ENCODE measurements around the gene AGBL1. TPM values are rescaled to one million over a fixed set of nuclear protein-coding genes. Genes with fewer than 3 reads are reported as not detected.

Gene AGBL1
- polyA plus RNA-seq, 4 donors: 0.06 to 0.09 (median 0.09) TPM; not detected in 1

GRCh38 chr15:86620641-86621349, 541.1 kb downstream of the AGBL1 start:
- DNase-seq (ENCODE audit: low read depth in 4 of 4, low spot score in 3 of 4): no peak

- no peak for DNase-seq (ENCODE audit: low read depth in 4 of 4, low spot score in 3 of 4)
These were observed 543.6 kb downstream of the AGBL1 start for GRCh38 chr15:86623236-86623635.

- DNase-seq (ENCODE audit: low read depth in 4 of 4, low spot score in 3 of 4): peak; percentile 18 to 46 (median 28)
These were observed 544.8 kb downstream of the AGBL1 start for GRCh38 chr15:86624261-86625036.

DNA sequence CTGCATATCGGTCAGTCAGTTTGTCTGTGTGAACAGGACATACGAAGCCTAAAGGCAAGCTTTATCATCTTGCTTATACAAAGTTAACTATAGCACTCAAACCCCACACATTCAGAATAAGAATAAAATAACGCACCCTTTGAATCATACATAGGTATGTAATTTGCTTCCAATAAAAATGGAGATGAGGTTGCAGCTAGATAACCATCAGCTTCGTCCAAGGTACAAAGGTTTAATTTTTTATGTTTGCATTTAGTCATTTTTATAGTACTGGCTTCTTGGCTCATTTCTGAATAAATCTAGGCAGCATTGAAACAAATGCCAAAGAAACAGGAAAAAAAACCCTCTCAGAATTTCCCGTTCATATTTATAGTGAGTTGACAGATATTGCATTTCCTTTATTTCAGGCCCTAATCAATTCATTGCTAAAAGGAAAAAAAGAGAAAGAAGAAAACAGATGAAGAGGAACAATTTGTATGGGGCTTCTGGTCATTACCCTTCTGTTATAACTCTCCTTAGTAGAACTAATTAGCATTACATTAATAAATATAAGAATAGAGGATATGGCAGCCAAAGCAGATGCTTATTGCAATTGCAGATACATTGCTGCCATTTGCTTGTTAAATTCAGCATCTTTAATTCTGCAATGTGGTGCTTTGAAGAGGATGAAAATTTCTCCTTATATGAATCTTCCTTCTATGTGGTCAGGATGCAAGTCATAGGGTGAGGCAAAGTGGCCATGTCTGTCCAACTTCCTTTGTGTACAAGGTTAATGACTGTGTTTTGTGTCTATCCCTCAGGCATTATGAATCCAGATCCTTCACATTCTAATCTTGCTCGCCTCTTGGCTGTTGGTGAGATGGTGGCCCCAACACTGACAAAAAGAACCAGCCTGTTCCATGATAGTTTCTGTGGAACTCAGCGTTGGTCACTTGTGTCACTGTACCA, 550.0 kb downstream of the AGBL1 start:
- DNase-seq (ENCODE audit: low read depth in 4 of 4, low spot score in 3 of 4): no peak

DNA sequence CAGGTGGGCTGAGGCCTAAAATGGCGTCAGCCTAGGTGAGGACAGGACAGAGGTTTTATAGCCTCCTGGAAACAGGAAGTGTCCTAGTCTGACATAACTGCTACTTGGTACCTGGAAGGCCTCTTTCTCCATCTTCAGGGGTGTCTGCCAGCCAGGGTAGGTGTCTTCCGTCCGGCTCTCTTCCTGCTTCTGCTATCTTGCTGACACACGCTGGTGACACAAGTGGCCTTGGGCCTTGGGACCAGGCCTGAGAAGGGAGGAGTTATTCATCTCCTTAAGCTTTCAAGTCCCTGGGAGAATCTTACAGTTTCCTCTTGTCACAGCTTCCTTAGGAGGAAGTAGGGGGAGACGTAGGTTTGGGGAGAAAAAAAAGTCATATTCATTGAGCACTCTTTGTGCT, 551.3 kb downstream of the AGBL1 start:
- DNase-seq (ENCODE audit: low read depth in 4 of 4, low spot score in 3 of 4): no peak

- no peak for DNase-seq (ENCODE audit: low read depth in 4 of 4, low spot score in 3 of 4)
These were observed 554.5 kb downstream of the AGBL1 start for GRCh38 chr15:86634146-86634545.

- no peak for DNase-seq (ENCODE audit: low read depth in 4 of 4, low spot score in 3 of 4)
These were observed 555.4 kb downstream of the AGBL1 start for GRCh38 chr15:86634992-86635638.

DNA sequence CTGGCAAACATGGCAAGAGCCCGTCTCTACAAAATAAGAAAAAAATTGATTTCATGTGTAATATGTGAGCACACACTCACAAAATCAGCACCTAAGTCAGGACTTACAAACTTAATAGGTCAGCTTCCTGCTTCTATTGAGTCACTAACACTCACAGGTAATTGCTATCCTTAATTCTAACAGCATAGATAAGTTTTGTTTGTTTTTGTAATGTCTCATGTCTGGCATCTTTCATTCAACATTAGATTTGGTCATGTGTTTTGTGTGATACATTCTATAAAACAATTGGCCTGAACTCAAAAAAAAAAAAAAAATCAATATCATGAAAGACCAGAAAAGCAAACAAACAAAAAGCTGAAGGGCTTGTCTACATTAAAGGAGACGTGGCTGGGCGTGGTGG, 564.7 kb downstream of the AGBL1 start:
- no peak for DNase-seq (ENCODE audit: low read depth in 4 of 4, low spot score in 3 of 4)

DNA sequence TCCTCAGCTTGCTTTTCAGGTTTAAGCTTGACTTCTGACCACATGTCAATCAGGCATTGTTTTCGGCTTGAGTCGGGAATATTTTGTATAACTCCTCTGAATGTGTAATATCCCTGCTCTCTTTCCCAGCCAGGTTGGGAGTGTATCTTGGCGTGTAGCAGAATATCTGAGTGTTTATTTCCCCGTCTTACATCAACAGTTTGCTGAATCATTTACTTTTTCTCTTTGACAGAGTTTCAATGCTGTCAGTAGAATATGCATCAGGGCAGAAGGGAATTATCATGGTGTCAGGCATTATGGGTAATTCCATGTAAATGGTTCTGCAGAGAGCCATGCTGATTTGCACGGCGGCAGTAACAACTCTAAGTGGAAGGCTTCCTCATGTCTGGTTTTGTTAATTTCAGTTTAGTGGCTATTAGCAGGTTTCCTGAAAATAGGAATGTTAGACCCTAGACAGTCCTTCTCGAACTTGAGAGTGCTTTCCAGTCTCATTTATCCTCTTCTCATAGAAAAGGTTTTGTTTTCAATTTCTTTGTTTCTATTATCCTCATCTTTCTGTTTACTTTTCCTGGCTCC, 566.3 kb downstream of the AGBL1 start:
- no peak for DNase-seq (ENCODE audit: low read depth in 4 of 4, low spot score in 3 of 4)

DNA sequence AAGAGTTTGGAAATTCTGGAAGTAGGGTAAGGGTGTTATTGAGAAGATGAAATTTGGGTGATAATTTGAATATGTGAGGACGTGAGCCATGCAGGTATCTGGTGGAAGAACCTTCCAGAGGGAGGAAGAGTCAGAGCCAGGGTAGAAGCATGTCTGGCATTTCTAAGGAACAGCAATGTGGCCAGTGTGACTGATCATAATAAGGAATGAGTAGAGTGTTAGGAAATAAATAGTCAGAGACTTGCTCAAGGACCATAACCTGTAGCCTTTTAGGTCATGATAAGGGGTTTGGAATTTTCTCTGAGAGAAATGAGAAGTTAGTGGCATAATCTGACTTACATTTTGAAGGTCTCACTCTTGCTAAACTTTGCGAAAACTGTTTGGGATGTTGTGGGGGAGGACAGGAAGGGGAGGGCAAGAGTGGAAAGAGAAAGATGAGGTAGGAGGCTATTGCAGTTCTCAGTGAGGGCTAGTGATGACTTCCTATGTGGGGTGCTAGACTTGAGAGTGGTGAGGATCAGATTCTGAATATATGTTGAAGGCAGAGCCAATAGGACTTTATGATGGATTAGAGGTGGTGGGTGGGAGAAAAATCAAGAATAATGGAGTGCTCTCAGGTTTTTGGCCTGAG, 568.3 kb downstream of the AGBL1 start:
- DNase-seq (ENCODE audit: low read depth in 4 of 4, low spot score in 3 of 4): no peak

DNA sequence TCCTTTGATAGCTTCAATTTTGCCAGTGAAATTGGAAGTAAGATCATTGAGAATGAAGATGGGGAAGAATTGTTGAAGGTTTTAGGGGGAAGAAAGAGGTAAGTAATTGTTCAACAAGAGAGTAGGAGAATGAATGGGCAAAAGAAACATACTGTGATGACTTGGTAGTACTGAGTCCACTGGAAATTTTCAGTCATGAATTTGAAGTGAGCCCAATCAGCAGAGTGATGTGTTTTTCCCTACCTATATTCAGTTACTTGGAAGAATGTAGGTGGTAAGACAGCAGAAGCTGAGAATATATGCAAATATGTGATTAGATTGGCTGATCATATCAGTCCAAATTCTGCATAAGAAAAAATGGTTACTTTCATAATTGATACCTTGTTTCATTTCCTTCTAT, 569.6 kb downstream of the AGBL1 start:
- DNase-seq (ENCODE audit: low read depth in 4 of 4, low spot score in 3 of 4): no peak

DNA sequence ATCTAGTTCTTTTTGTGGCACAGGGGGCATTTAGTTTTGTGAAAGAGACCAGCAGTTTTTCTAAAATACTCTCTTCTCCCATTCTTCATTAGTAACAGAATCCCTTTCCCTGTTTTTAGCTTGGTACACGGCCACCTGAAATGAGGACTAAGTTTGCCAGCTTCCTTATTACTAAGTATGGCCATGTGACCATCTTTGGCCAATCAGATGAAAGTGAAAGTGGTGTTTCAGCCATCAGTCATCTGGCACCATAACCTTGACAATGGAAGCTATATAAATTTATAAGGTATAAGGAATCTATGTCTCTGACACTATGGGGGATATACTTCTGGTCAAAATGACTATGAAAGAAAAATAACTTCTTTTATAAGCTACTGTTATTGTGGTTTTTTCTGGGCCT, 570.4 kb downstream of the AGBL1 start:
- DNase-seq (ENCODE audit: low read depth in 4 of 4, low spot score in 3 of 4): no peak

DNA sequence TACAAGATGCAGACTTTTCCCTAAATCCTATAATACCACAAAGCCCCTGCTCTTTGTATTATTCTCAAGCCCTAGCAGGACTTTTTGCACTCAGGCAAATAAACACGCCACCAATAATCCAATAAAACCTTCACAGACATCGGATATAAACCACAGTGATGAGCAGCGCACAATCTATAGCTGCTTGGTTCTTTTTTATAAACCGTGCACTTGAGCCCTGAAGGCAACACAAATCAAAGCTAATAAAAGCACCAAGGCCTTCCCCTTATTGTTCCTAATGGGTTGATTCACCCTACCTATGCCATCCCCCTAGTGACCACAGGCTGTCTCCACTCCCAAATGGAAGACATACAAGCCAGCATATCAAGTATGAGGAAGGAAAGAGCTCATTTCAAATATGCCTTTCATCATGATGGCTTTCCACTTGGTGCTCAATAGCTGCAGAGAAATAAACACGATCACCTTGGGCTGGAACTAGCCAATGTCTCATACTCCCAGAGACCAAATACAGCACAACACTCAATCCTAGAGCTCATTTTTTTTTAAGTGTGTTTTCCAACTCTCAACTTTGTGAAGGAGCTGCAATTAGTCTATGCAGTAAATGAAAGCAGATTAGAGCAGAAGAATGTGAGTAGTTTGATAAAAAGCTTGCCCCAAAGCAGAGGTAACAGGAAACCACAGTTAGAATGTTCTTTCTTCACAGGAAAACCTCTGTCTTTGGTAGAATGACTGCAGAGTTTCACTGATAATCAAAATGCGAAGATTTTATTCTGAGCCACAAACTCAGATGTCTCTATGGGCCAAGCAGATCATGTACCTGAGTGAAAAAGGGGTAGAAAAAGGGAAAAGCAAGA, 573.9 kb downstream of the AGBL1 start:
- DNase-seq (ENCODE audit: low read depth in 4 of 4, low spot score in 3 of 4): no peak

GRCh38 chr15:86654501-86654900, 574.8 kb downstream of the AGBL1 start:
- DNase-seq (ENCODE audit: low read depth in 4 of 4, low spot score in 3 of 4): no peak

GRCh38 chr15:86657305-86657704, 577.6 kb downstream of the AGBL1 start:
- no peak for DNase-seq (ENCODE audit: low read depth in 4 of 4, low spot score in 3 of 4)

GRCh38 chr15:86659724-86660411, 580.2 kb downstream of the AGBL1 start:
- no peak for DNase-seq (ENCODE audit: low read depth in 4 of 4, low spot score in 3 of 4)

GRCh38 chr15:86661580-86661979, 581.9 kb downstream of the AGBL1 start:
- no peak for DNase-seq (ENCODE audit: low read depth in 4 of 4, low spot score in 3 of 4)

- DNase-seq (ENCODE audit: low read depth in 4 of 4, low spot score in 3 of 4): no peak
These were observed 583.6 kb downstream of the AGBL1 start for GRCh38 chr15:86663304-86663703.

Data from left renal pelvis (tissue), 4 donors.